ENCODE data around the gene RAB7A. TPM values are rescaled to one million over a fixed set of nuclear protein-coding genes. Genes with fewer than 3 reads are reported as not detected.

RAB7A gene
- total and polyA plus RNA-seq, 2 of the 4 experiments (the other 2 are of a cell fraction): 57.0 to 240 TPM

- no peak overlapping the region for H3K4me3 ChIP-seq (ENCODE audit: insufficient read depth, low read depth, low read length)
- H2AFZ ChIP-seq (replicated peaks; ENCODE audit: low read length, poor library complexity): no peak overlapping the region
- in situ Hi-C loops (cut with MboI; ENCODE audit: low sequenced_read_pairs): no loop called here
- H3K18ac ChIP-seq (ENCODE audit: low read depth, low read length): no peak overlapping the region
- no peak overlapping the region for H3K56ac ChIP-seq (ENCODE audit: extremely low read depth, insufficient read depth, low read length)
- H2BK120ac ChIP-seq (ENCODE audit: low read depth, low read length): no peak overlapping the region
- no peak overlapping the region for H4K8ac ChIP-seq (ENCODE audit: low read depth in 2 of 2, low read length in 2 of 2)
- H4K20me1 ChIP-seq (ENCODE audit: insufficient read depth, low read length): peaks cover 30% of the 10 kb centered on the region
- peaks cover 8% of the 10 kb centered on the region for H3K4me1 ChIP-seq (ENCODE audit: control insufficient read depth, insufficient read depth, low read length)
- ATAC-seq (ENCODE audit: low read depth) (peak; percentile 24; the same call in 1 of the 2 replicates), DNase-seq (peak; percentile 65)
- H3K27ac ChIP-seq (ENCODE audit: insufficient read depth, low read length): no peak overlapping the region
- H2BK5ac ChIP-seq (ENCODE audit: low read depth, low read length, poor library complexity, severe bottlenecking): no peak overlapping the region
- CTCF ChIA-PET: no interaction called here
- no peak overlapping the region for H4K5ac ChIP-seq (ENCODE audit: low read depth, low read length)
- peaks cover 49 to 67% of the 10 kb centered on the region in 2 experiments for H3K79me1 ChIP-seq (ENCODE audit: low read depth in 1 of 2, low read length in 2 of 2)
- no peak overlapping the region for H2BK15ac ChIP-seq (ENCODE audit: low read depth, low read length)
- H3K14ac ChIP-seq (replicated peaks; ENCODE audit: low read depth, low read length): no peak overlapping the region
- H3K23ac ChIP-seq (ENCODE audit: low read depth, low read length): 0 out of 2 replicates have a peak overlapping the region, but pooled peaks have one; percentile 5
- H3K4ac ChIP-seq (ENCODE audit: low read depth, low read length): 0 out of 2 replicates have a peak overlapping the region, but pooled peaks have one; percentile 54
- H4K91ac ChIP-seq (ENCODE audit: insufficient read depth, low read depth, low read length): no peak overlapping the region
- TF ChIP-seq POLR2A (IDR thresholded peaks at IDR 0.05; ENCODE audit: low read depth, low read length): no peak
- TF ChIP-seq FOS (IDR thresholded peaks at IDR 0.05; ENCODE audit: low read depth, low read length): peak; percentile 90
- no peak for TF ChIP-seq RAD21 (IDR thresholded peaks at IDR 0.05; ENCODE audit: low read length)
- TF ChIP-seq USF2 (IDR thresholded peaks at IDR 0.05; ENCODE audit: low read depth, low read length): 0 out of 2 replicates have a peak, but pooled peaks have one; percentile 13
- POLR2A ChIA-PET (ENCODE audit: unreplicated experiment): no interaction called here
- H3K36me3 ChIP-seq (ENCODE audit: control insufficient read depth, insufficient read depth, low read length): peaks cover 36% of the 10 kb centered on the region
- H2BK20ac ChIP-seq (ENCODE audit: low read depth, low read length): no peak overlapping the region
- no peaks in the 10 kb centered on the region for H3K9me3 ChIP-seq (ENCODE audit: control insufficient read depth, insufficient read depth, low read length)
- H2AK9ac ChIP-seq (replicated peaks; ENCODE audit: low read depth, low read length, poor library complexity): no peak overlapping the region
- H3K4me2 ChIP-seq (ENCODE audit: low read depth, low read length): no peak overlapping the region
- H3K9me1 ChIP-seq (ENCODE audit: insufficient read depth, low read length): peaks cover 25% of the 10 kb centered on the region
- BruUV-seq (replicated peaks): no TSS peak
- intact Hi-C loops (cut with micrococcal nuclease): no loop called here
- H3K9ac ChIP-seq (ENCODE audit: low read depth, low read length): no peak overlapping the region
- no peak overlapping the region for H2AK5ac ChIP-seq (ENCODE audit: low read depth, low read length)
- dilution Hi-C loops (cut with HindIII; ENCODE audit: low sequenced_read_pairs, unreplicated experiment): no loop called here
- H3K27me3 ChIP-seq (ENCODE audit: control insufficient read depth, insufficient read depth, low read length): no peaks in the 10 kb centered on the region
- WGBS, 2 experiments (ENCODE audit: extremely low coverage in 2 of 2, insufficient read length in 1 of 2): 17% methylated on average over 2 of the region's 4 CpGs; no CpG with 5 or more reads in 1 of the 2 experiments
Observed at GRCh38 chr3:128805772-128806171, 79.8 kb downstream of the RAB7A start.
